Central memory CD8-positive, alpha-beta T cell (primary cell): ENCODE results near the gene IRGC.

Experiments used
- ATAC-seq: fragments of 150-1000 bp; cut with Tn5 transposase; replicated peaks from 2 replicates; pipeline ENCODE4 v1.10.0; 2022; ENCODE audit warnings: mild to moderate bottlenecking, moderate FRiP score, moderate number of reproducible peaks; ENCODE audit not compliant: poor library complexity, severe bottlenecking; ENCODE audit errors: extremely low read depth
- DNase-seq, 2 donors: peaks; one replicate each; pipeline ENCODE4 v3.0.0; 2021; ENCODE audit warnings: low spot score in 2 of 2
- H3K27ac Mint-ChIP-seq: one replicate; pipeline ENCODE4 v1.8.0; 2022; ENCODE audit warnings: low read depth, mild to moderate bottlenecking, moderate library complexity, mixed read lengths
- H3K27me3 Mint-ChIP-seq: one replicate; pipeline ENCODE4 v1.8.0; 2022; ENCODE audit warnings: mixed read lengths
- H3K36me3 Mint-ChIP-seq: one replicate; pipeline ENCODE4 v1.8.0; 2022; ENCODE audit warnings: mild to moderate bottlenecking, moderate library complexity, mixed read lengths; ENCODE audit not compliant: insufficient read depth
- H3K4me1 Mint-ChIP-seq: one replicate; pipeline ENCODE4 v1.8.0; 2022; ENCODE audit warnings: mixed read lengths
- H3K4me3 Mint-ChIP-seq: one replicate; pipeline ENCODE4 v1.8.0; 2022; ENCODE audit warnings: mild to moderate bottlenecking, moderate library complexity, mixed read lengths
- H3K9me3 Mint-ChIP-seq: one replicate; pipeline ENCODE4 v1.8.0; 2022; ENCODE audit warnings: mixed read lengths

The IRGC gene

DNA sequence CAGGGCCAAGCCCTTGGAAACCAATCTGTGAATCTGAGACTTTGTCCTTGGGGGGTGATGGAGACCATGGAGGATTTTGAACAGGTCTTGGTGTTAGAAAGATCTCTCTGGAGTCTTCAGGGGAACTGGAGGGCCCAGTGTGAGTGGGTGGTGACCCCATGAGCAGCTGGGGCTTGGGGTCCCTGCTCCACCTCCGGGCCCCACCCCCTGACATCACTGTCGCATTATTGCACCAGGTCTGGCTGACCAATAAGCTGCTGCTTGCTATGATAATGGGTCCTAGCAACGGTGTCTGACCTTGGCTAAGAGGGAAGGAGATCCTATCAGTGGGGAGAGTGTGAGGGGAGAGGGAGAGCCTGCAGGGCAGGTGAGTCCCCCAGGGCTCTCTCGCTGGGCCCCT lies at the start of gene IRGC:
Gene IRGC (plus strand): TSS at position 301 of the 400 bp plus-strand sequence. CDS start 2,483 bp downstream, outside the sequence.
- H3K4me3 Mint-ChIP-seq = no peak within 1 kb of the TSS
- DNase-seq (no peak), ATAC-seq (no peak)
- no peaks in the 10 kb centered on the region for H3K4me1 Mint-ChIP-seq
- peaks cover 55% of the 10 kb centered on the region for H3K27me3 Mint-ChIP-seq
- H3K36me3 Mint-ChIP-seq = peaks cover 5% of the 10 kb centered on the region
- H3K27ac Mint-ChIP-seq = peak within 1 kb of the TSS; percentile 36
- no peaks in the 10 kb centered on the region for H3K9me3 Mint-ChIP-seq

DNA sequence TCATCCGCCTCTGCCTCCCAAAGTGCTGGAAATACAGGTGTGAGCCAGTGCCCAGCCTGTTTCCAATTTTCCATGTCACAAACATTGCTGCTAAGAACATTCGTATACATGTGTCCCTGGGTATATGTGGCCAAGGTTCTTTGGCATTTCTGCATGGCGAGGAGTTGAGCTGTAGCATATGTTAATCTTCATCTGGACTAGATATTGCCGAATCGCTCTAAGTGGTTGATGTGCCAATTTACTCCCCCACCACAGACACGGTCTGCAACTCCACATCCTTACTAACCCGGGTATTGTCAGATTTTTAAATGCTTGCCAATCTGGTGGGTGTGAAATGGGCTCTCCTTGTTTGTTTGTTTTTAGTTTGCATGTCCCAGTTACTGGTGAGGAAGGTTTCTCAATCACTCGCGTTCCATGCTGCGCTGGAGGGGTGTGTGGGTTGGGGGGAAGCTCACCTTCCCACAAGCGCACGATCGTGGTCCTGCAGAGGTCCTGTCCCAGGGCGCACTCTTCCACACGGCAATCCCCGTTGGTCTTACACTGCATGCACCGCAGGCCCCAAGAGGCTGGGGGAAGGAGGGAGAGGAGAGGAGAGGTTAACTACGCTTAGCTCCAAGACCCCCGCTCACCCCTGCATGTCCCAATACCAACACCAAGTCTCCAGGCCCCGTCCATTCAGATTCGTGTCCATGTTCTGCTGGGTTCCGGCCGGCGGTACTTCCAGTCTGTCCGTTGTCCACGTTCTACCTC lies 48.6 kb upstream of the IRGC start:
- ATAC-seq (no peak), DNase-seq (no peak)
- H3K4me1 Mint-ChIP-seq = peaks cover 49% of the 10 kb centered on the region
- H3K9me3 Mint-ChIP-seq = no peaks in the 10 kb centered on the region
- no peaks in the 10 kb centered on the region for H3K27me3 Mint-ChIP-seq
- peaks cover 10% of the 10 kb centered on the region for H3K36me3 Mint-ChIP-seq
- peak overlapping the region; percentile 83 for H3K4me3 Mint-ChIP-seq
- H3K27ac Mint-ChIP-seq = no peak overlapping the region

- no peaks in the 10 kb centered on the region for H3K27me3 Mint-ChIP-seq
- H3K4me1 Mint-ChIP-seq = peaks cover 49% of the 10 kb centered on the region
- H3K9me3 Mint-ChIP-seq = no peaks in the 10 kb centered on the region
- ATAC-seq = no peak
- peaks cover 7% of the 10 kb centered on the region for H3K36me3 Mint-ChIP-seq
- peak overlapping the region; percentile 93 for H3K27ac Mint-ChIP-seq
- DNase-seq = no peak
- peak overlapping the region; percentile 83 for H3K4me3 Mint-ChIP-seq
Observed at GRCh38 chr19:43667876-43668405, 47.9 kb upstream of the IRGC start.

GRCh38 chr19:43668406-43669109 lies 47.3 kb upstream of the IRGC start:
- peak; percentile 91 for DNase-seq
- H3K4me1 Mint-ChIP-seq = peaks cover 49% of the 10 kb centered on the region
- H3K4me3 Mint-ChIP-seq = peak overlapping the region; percentile 83
- H3K27me3 Mint-ChIP-seq = no peaks in the 10 kb centered on the region
- ATAC-seq = peak; percentile 84
- peaks cover 8% of the 10 kb centered on the region for H3K36me3 Mint-ChIP-seq
- no peaks in the 10 kb centered on the region for H3K9me3 Mint-ChIP-seq
- H3K27ac Mint-ChIP-seq = peak overlapping the region; percentile 93

DNA sequence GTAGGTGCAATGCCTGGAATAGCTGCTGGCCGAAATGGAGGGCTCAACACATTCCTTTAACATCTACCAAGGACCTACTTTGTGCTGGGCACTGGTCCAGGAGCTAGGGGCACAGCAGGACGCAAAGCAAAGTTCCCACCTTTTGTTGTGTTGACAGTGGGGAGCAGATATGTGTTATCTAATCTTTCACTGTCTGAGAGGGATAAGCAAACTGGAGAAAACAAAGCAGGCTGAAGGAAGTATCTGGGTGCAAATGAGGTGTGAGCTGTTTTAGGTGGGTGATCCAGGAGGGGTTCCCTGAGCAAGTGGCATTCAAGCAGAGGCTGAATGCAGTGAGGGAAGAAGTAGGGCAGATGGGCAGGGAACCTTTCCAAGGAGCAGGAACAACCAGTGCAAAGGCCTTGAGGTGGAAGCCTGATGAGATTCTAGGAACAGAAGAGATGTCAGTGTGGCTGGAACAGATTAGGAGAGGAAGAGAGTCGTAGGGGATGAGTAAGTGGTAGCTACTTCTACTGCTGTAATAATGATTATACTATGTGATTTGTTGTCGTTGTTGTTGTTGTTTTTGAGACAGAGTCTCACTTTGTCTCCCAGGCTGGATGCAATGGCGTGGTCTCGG lies 43.7 kb upstream of the IRGC start:
- Mint-ChIP-seq H3K27me3 (no peaks in the 10 kb centered on the region), H3K9me3 (no peaks in the 10 kb centered on the region), H3K27ac (no peak overlapping the region), H3K4me3 (no peak overlapping the region), H3K4me1 (peaks cover 34% of the 10 kb centered on the region), H3K36me3 (peaks cover 5% of the 10 kb centered on the region)
- no peak for DNase-seq
- ATAC-seq = no peak

DNA sequence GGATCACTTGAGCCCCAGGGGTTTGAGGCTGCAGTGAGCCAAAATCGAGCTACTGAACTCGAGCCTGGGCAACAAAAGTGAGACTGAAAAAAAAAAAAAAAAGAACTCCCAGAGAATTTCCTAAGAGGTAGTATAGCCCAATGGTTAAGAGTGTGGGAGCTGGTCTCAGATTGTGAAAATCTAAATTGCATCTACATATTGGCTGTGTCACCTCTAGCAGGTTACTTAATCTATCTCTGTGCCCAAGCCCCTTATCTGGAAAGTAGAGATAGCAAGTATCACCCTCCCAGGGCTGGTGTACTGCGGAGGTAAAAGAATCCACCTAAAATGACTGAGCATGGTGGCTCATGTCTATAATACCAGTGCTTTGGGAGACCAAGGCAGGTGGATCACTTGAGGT lies 42.2 kb upstream of the IRGC start:
- H3K36me3 Mint-ChIP-seq = peaks cover 3% of the 10 kb centered on the region
- DNase-seq (no peak), ATAC-seq (no peak)
- no peak overlapping the region for H3K4me3 Mint-ChIP-seq
- H3K27ac Mint-ChIP-seq = no peak overlapping the region
- H3K27me3 Mint-ChIP-seq = no peaks in the 10 kb centered on the region
- peaks cover 22% of the 10 kb centered on the region for H3K4me1 Mint-ChIP-seq
- no peaks in the 10 kb centered on the region for H3K9me3 Mint-ChIP-seq

GRCh38 chr19:43674183-43674582 lies 41.7 kb upstream of the IRGC start:
- Mint-ChIP-seq H3K4me1 (peaks cover 17% of the 10 kb centered on the region), H3K4me3 (no peak overlapping the region), H3K27ac (no peak overlapping the region), H3K27me3 (no peaks in the 10 kb centered on the region), H3K9me3 (no peaks in the 10 kb centered on the region), H3K36me3 (peaks cover 3% of the 10 kb centered on the region)
- DNase-seq (no peak), ATAC-seq (no peak)

DNA sequence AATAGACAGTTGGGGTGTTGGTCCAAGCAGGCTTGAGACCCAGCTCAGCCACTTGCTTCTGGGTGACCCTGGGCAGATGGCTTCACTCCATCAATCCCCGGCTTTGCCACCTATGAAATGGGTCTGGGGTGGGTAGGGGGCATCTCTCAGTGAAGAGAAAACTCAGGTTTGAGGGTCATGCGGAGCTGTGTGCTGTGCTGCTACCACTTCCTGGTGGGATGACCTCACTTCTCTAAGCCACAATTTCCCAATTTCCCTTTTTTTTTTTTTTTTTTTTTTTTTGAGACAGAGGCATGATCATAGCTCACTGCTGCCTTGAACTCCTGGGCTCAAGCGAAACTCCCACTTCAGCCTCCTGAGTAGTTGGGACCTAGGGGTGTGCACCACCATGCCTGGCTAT lies 41.3 kb upstream of the IRGC start:
- DNase-seq (no peak), ATAC-seq (no peak)
- peak overlapping the region; percentile 22 for H3K27ac Mint-ChIP-seq

DNA sequence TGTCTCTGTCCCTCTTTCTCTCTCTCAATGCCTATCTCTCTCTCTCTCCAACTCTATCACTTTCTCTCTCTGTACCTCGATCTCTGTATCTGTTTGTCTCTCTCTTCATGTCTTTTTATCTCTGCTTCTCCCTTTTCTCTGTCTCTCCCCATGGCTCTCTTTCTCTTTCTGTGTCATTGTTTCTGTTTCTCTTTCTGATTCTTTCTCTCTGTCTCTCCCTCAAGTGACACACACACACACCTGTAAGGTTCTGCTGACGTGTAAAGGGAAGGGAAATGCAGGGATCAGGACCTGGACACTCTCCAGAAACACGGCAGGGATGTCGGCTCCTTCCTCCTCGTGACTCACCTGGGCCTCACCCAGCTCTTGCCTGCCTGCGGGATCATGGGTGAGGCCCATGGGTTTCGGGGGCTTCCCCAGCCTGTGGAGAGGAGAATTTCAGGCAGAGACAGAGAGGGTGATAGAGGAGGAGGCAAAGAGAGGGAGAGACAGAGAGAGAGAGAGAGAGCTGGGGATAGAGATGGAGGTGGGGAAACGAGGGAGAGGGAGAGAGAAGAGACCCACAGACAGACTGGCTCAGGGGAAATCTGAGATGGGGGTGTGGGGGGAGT lies 40.5 kb upstream of the IRGC start:
- H3K27ac Mint-ChIP-seq = peak overlapping the region; percentile 22
- DNase-seq (no peak), ATAC-seq (no peak)

More for the DNA sequence above, 41.3 kb upstream of the IRGC start:
- Mint-ChIP-seq H3K4me1 (peaks cover 15% of the 10 kb centered on the region), H3K9me3 (no peaks in the 10 kb centered on the region), H3K36me3 (peaks cover 3% of the 10 kb centered on the region), H3K4me3 (no peak overlapping the region), H3K27me3 (no peaks in the 10 kb centered on the region)

DNA sequence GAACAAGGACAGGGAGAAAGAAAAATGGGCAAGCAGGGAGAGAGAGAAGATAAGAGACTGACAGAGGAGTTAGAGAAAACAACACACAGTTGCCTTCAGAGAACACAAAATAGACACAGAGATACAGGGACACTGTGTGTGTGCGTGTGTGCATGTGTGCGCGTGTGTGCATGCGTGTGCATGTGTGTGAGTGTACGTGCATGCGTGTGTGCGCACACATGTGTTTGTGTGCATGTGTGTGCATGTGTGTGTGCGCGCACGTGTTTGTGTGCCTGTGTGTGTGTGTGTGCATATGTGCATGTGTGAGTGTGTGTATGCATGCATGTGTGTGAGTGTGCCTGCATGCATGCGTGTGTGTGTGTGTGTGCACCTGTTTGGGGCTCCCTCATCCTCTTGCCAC lies 40.0 kb upstream of the IRGC start:
- Mint-ChIP-seq H3K27me3 (no peaks in the 10 kb centered on the region), H3K36me3 (peaks cover 1% of the 10 kb centered on the region), H3K27ac (peak overlapping the region; percentile 22), H3K9me3 (no peaks in the 10 kb centered on the region), H3K4me3 (no peak overlapping the region), H3K4me1 (peaks cover 2% of the 10 kb centered on the region)
- ATAC-seq = no peak
- no peak for DNase-seq

More for the DNA sequence above, 40.5 kb upstream of the IRGC start:
- no peaks in the 10 kb centered on the region for H3K9me3 Mint-ChIP-seq
- no peak overlapping the region for H3K4me3 Mint-ChIP-seq
- peaks cover 8% of the 10 kb centered on the region for H3K4me1 Mint-ChIP-seq
- H3K36me3 Mint-ChIP-seq = peaks cover 1% of the 10 kb centered on the region
- no peaks in the 10 kb centered on the region for H3K27me3 Mint-ChIP-seq

DNA sequence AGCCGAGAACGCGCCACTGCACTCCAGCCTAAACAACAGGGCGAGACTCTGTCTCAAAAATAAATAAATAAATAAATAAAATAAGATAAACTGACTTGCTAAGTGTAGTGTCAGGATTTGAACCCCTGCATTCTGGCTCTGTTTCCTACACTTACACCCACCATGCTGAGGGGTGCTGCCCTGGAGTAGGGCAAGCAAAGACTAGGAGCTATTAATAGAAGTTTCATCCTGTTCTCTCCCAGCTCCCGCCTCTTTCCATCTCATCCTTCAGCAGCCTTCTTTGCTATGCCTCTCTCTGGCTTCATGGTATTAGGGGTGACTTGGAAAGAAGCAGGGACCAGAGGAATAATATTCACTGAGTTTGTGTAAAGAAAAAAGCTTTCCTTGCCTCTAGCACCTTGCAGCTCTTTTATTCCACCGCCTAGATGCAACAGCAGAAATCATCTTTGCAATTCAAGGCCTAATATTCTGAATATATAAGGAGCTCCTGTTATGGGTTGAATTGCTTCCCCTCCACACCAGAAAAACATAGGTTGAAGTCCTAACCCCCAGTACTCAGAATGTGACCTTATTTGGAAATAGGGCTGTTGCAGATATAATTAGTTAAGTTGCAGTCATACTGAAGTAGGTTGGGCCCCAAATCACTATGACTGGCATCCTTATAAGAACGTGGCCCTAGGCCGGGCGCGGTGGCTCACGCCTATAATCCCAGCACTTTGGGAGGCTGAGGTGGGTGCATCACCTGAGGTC lies 37.2 kb upstream of the IRGC start:
- Mint-ChIP-seq H3K27me3 (no peaks in the 10 kb centered on the region), H3K36me3 (no peaks in the 10 kb centered on the region), H3K4me1 (no peaks in the 10 kb centered on the region), H3K4me3 (no peak overlapping the region), H3K9me3 (no peaks in the 10 kb centered on the region), H3K27ac (no peak overlapping the region)
- ATAC-seq (no peak), DNase-seq (no peak)

- no peak for DNase-seq
- H3K9me3 Mint-ChIP-seq = no peaks in the 10 kb centered on the region
- peaks cover 1% of the 10 kb centered on the region for H3K36me3 Mint-ChIP-seq
- ATAC-seq = no peak
- no peaks in the 10 kb centered on the region for H3K27me3 Mint-ChIP-seq
- H3K27ac Mint-ChIP-seq = no peak overlapping the region
- no peak overlapping the region for H3K4me3 Mint-ChIP-seq
- no peaks in the 10 kb centered on the region for H3K4me1 Mint-ChIP-seq
Observed at GRCh38 chr19:43681821-43682220, 34.1 kb upstream of the IRGC start.
